Lower leg skin (tissue), 4 donors: Measurements from ENCODE around the gene TPPP. TPM values are rescaled to one million over a fixed set of nuclear protein-coding genes. Genes with fewer than 3 reads are reported as not detected.

Source experiments
- DNase-seq, 2 donors: peaks; one replicate each; pipeline ENCODE4 v3.0.0-alpha.2; 2019; ENCODE audit warnings: low spot score in 2 of 2
- H3K4me3 ChIP-seq: fragments of 200-600 bp; sonication (generic); 2 replicates; pipeline ENCODE4 v1.5.1; 2017; ENCODE audit warnings: mild to moderate bottlenecking, low read depth; ENCODE audit not compliant: poor library complexity, severe bottlenecking
- POLR2A ChIP-seq, 2 donors: fragments of 450-650 bp; IDR thresholded peaks; one replicate each; pipeline ENCODE4 v1.6.1; 2016 to 2017; ENCODE audit warnings: antibody characterized with exemption in 2 of 2, mild to moderate bottlenecking in 1 of 2, moderate library complexity in 1 of 2
- WGBS, 2 donors: methylation state at CpG; one replicate each; pipeline ENCODE4 v1.1.5; 2018; 5-methylcytosine and 5-hydroxymethylcytosine counted together
- intact Hi-C: fragments of 100-400 bp; cut with DNase I; formaldehyde crosslinking; loops from one replicate; pipeline ENCODE4 v1.15.0; 2023; ENCODE audit warnings: low total_unique reads
- total RNA-seq, 4 donors: library from RNA; depleted of rRNA; stranded (reverse); fragments of >200 nt; gene quantifications; one replicate each; pipeline ENCODE4 v1.1.0, GENCODE V29; 2016
- TF ChIP-seq, protein P1 (sequence below), 3 donors: fragments of 450-650 bp; IDR thresholded peaks; one replicate each; pipeline ENCODE4 v1.5.1; 2016; ENCODE audit warnings: antibody characterized with exemption in 3 of 3, mild to moderate bottlenecking in 3 of 3, moderate library complexity in 2 of 3

Gene TPPP
- total RNA-seq, 4 donors from 2014 or later, result 7.4 to 17.3 (median 10.4) TPM

- no peak for TF ChIP-seq POLR2A (IDR thresholded peaks at IDR 0.05)
- TF ChIP-seq, protein P1, sequence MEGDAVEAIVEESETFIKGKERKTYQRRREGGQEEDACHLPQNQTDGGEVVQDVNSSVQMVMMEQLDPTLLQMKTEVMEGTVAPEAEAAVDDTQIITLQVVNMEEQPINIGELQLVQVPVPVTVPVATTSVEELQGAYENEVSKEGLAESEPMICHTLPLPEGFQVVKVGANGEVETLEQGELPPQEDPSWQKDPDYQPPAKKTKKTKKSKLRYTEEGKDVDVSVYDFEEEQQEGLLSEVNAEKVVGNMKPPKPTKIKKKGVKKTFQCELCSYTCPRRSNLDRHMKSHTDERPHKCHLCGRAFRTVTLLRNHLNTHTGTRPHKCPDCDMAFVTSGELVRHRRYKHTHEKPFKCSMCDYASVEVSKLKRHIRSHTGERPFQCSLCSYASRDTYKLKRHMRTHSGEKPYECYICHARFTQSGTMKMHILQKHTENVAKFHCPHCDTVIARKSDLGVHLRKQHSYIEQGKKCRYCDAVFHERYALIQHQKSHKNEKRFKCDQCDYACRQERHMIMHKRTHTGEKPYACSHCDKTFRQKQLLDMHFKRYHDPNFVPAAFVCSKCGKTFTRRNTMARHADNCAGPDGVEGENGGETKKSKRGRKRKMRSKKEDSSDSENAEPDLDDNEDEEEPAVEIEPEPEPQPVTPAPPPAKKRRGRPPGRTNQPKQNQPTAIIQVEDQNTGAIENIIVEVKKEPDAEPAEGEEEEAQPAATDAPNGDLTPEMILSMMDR (IDR thresholded peaks at IDR 0.05), result no peak
- DNase-seq, result no peak
- intact Hi-C loops, result no loop called here
- H3K4me3 ChIP-seq, result no peak overlapping the region
- WGBS, 2 donors, result 77 to 89% methylated on average over 11 of the region's 11 CpGs
Measured at GRCh38 chr5:652773-653350, 40.3 kb downstream of the TPPP start.

DNA sequence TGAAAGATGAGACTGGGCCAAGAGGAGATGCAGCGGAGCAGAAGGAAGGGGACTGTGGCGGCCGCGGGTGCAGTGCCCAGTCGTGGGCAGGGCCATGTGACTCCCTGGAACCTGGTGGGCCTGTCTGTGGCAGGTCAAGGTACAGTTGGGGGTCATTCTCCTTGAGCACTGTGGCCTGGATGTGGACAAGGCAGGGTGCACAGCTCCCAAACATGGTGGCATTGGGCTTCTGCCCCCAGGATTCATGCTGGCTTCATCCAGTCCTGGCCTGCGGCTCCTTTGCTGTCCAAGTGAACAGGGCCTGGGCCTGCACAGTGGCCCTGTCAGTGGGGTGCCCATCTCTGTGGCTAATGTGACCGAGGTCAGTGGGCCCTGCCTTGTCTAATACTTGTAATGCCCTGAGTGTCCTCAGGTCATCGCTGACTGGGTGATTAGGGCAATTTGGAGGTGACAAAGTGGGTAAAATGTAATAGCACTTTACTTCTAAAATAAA lies 41.1 kb downstream of the TPPP start:
- DNase-seq, result no peak
- intact Hi-C loops, result no loop called here
- H3K4me3 ChIP-seq, result no peak overlapping the region
- WGBS, 2 donors, result 88 to 92% methylated on average over 8 of the region's 8 CpGs
- no peak for TF ChIP-seq POLR2A (IDR thresholded peaks at IDR 0.05)
- TF ChIP-seq, protein P1 (IDR thresholded peaks at IDR 0.05), result no peak

GRCh38 chr5:651296-652022 lies 41.7 kb downstream of the TPPP start:
- no peak overlapping the region for H3K4me3 ChIP-seq
- DNase-seq, result no peak
- intact Hi-C loops, result no loop called here
- TF ChIP-seq, protein P1 (IDR thresholded peaks at IDR 0.05), result no peak
- 90 to 95% methylated on average over 16 of the region's 16 CpGs for WGBS, 2 donors

GRCh38 chr5:647727-648126 lies 45.4 kb downstream of the TPPP start:
- 96 to 97% methylated on average over 9 of the region's 9 CpGs for WGBS, 2 donors
- intact Hi-C loops, result no loop called here
- DNase-seq, result no peak
- no peak overlapping the region for H3K4me3 ChIP-seq
- TF ChIP-seq, protein P1 (IDR thresholded peaks at IDR 0.05), result no peak
- no peak for TF ChIP-seq POLR2A (IDR thresholded peaks at IDR 0.05)

- WGBS, 2 donors, result 92 to 98% methylated on average over 4 of the region's 4 CpGs
- no peak for DNase-seq
- no peak overlapping the region for H3K4me3 ChIP-seq
- no peak for TF ChIP-seq POLR2A (IDR thresholded peaks at IDR 0.05)
- TF ChIP-seq, protein P1 (IDR thresholded peaks at IDR 0.05), result no peak
- intact Hi-C loops, result no loop called here
Measured at GRCh38 chr5:647311-647710, 45.8 kb downstream of the TPPP start.
